Colonic mucosa (tissue), 4 donors: ENCODE results near the gene PIGN. TPM values are rescaled to one million over a fixed set of nuclear protein-coding genes. Genes with fewer than 3 reads are reported as not detected.

Experiments
- DNase-seq: peaks from one replicate; pipeline ENCODE4 v3.0.0-alpha.2; 2020
- H3K27ac ChIP-seq: fragments of 200-600 bp; one replicate; pipeline ENCODE4 v1.8.0; 2021
- H3K27me3 ChIP-seq: fragments of 200-600 bp; one replicate; pipeline ENCODE4 v1.8.0; 2021
- H3K36me3 ChIP-seq: fragments of 200-600 bp; one replicate; pipeline ENCODE4 v1.8.0; 2021
- H3K4me1 ChIP-seq: fragments of 200-600 bp; one replicate; pipeline ENCODE4 v1.8.0; 2021; ENCODE audit warnings: mild to moderate bottlenecking
- H3K4me3 ChIP-seq: fragments of 200-600 bp; one replicate; pipeline ENCODE4 v1.8.0; 2021
- H3K9ac ChIP-seq, 2 donors: one replicate each; pipeline ENCODE4 v1.7.0; 2013; ENCODE audit warnings: control low read depth in 2 of 2, low read depth in 2 of 2, low read length in 2 of 2
- H3K9me3 ChIP-seq: fragments of 200-600 bp; one replicate; pipeline ENCODE4 v1.8.0; 2021
- CTCF ChIP-seq: fragments of 200-600 bp; IDR thresholded peaks from one replicate; pipeline ENCODE4 v1.8.0; 2022; ENCODE audit warnings: antibody characterized with exemption, mild to moderate bottlenecking
- intact Hi-C: fragments of 100-400 bp; cut with DNase I; formaldehyde crosslinking; loops from one replicate; pipeline ENCODE4 v1.14.1; 2022
- total RNA-seq, 2 donors: library from RNA; stranded (reverse); fragmentation: NEBNext Ultra II Directional in 1 of 2; extraction: Animal tissue kit (Norgen Biotek cat#: 25700) in 1 of 2; gene quantifications; one replicate each; pipeline ENCODE4 v1.2.1, GENCODE V29; 2021
- donor health status: healthy.
- donor health status: DM: no; HTN: no; CAD: no.
- donor health status: DM: no; HTN: no; CAD: no.

Gene PIGN
- total RNA-seq, 2 donors from 2014 or later: 30.1 to 37.9 TPM

DNA sequence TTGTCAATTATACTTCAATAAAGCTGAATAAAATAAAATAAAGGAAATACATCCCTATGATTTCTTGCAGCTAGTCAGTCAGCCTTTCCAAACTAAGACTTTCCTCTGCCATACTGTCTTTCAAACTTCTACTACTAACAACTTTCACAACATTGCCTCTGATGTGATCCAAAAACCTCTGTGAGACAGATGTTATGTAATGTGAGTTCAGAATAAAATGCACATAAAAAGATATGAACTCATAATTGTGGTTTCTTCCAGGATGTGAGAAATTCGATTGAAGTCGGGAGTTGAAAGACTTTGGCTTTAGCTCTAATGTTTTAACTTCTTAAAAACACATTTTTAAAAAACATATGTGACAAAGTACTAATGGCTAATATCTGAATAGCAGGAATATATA is 98.7 kb downstream of the PIGN start:
- TF ChIP-seq CTCF: no peak
- H3K36me3 ChIP-seq: no peaks in the 10 kb centered on the region
- no peak overlapping the region for H3K4me3 ChIP-seq
- H3K27me3 ChIP-seq: no peaks in the 10 kb centered on the region
- no peak for DNase-seq
- H3K9ac ChIP-seq: no peak overlapping the region
- no peaks in the 10 kb centered on the region for H3K9me3 ChIP-seq
- intact Hi-C loops: no loop called here
- H3K27ac ChIP-seq: no peak overlapping the region
- no peaks in the 10 kb centered on the region for H3K4me1 ChIP-seq

DNA sequence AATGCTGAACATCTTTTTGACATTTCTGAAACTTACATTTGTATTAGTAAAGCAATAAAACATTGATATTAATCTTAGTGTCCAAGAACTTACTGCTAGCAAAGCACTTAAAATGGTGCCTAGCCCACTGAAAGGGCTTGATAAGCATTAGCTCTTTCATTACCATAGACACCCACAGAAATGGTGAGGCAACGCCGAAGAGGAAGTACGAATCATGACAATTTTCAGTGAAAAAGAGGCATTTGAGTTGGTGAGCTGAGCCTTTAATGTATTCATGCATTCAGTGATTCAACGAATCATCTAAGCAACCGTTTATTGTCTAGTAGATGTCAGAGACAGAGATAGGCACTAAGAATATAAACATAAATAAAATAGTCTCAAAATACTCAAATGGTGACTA is 101.1 kb downstream of the PIGN start:
- Histone ChIP-seq H3K27me3 (no peaks in the 10 kb centered on the region), H3K36me3 (no peaks in the 10 kb centered on the region), H3K9me3 (no peaks in the 10 kb centered on the region), H3K27ac (no peak overlapping the region), H3K4me1 (no peaks in the 10 kb centered on the region), H3K4me3 (no peak overlapping the region), H3K9ac (no peak overlapping the region)
- intact Hi-C loops: no loop called here
- no peak for DNase-seq
- TF ChIP-seq CTCF: no peak

DNA sequence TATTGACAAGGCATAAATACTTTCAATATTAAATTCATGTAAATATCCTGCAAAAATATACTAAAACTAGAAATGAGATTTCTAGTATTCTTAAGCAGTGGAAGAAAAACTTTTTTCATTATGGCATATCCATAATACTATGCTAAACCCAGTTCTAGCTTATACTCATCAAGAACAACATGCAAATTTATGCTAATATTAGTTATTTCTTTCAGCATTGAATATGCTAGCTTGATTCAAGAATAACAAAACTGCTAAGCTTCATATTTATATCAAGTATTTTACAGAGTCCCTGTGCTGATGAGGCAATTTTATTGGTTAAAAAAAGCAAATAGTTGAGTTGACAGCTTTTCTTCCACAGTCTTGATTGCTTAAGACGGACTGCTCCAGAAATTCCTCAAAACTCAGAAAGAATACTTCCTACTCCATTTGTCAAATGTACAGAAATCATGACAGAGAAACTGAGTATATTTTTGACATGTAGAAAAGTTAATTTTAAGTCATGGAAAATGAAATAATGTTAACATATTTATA is 105.0 kb downstream of the PIGN start:
- H3K9me3 ChIP-seq: no peaks in the 10 kb centered on the region
- intact Hi-C loops: no loop called here
- TF ChIP-seq CTCF: no peak
- no peaks in the 10 kb centered on the region for H3K36me3 ChIP-seq
- no peak overlapping the region for H3K27ac ChIP-seq
- no peak overlapping the region for H3K4me3 ChIP-seq
- DNase-seq: no peak
- H3K4me1 ChIP-seq: no peaks in the 10 kb centered on the region
- H3K27me3 ChIP-seq: no peaks in the 10 kb centered on the region
- no peak overlapping the region for H3K9ac ChIP-seq

DNA sequence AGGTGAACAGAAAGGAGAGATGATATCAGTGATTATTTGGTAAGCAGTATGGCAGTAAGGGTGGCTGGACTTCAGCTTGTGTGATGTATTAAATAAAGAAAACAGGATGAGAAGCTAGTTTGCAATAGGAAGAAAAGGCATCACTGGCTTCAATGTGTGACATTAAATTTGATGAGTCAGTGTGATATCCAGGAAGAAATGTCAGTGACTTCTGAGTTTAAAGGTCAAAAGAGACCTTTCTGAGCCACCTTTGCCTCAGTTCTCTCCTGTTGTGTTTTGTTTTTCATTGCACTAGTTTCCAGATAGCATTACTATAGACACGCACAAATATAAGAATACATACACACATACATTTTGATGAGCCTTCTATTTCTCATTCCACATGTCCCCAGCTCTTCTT is 105.6 kb downstream of the PIGN start:
- intact Hi-C loops: no loop called here
- Histone ChIP-seq H3K36me3 (no peaks in the 10 kb centered on the region), H3K4me3 (no peak overlapping the region), H3K4me1 (no peaks in the 10 kb centered on the region), H3K27ac (no peak overlapping the region), H3K9me3 (no peaks in the 10 kb centered on the region), H3K9ac (no peak overlapping the region), H3K27me3 (no peaks in the 10 kb centered on the region)
- TF ChIP-seq CTCF: no peak
- no peak for DNase-seq

DNA sequence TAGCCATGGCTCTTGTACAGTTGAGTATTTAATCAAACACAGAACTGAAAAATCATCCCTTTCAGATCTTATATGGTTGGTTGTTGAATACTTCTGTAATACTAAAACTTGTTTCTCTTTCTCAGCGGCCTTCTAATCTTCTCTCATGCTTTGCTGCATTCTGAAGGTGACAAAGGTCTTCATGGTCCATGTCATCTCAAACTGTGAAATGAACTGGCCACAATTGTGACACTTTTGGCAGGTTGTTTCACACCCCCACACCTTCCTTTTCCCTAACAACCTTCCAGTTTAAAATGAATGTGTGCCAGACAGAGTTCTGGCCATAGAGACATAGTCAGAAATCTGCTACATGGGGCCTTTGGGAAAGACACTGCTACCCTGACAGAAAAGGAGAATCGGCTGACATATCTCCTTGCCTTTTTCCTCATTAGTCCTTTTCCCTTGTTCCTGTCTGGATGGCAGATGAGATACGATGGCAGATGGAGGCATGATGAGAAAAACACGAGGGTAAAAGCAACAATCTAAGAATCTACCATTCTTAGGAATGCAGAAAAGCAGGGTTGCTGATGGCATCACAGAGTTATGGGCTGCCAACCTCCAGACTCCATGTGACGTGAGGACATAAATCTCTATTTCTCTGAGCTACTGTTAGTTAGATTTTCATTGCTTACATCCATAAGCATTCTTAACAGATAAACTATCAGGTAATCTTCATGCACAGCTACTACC is 106.5 kb downstream of the PIGN start:
- intact Hi-C loops: no loop called here
- no peak overlapping the region for H3K4me3 ChIP-seq
- no peak for TF ChIP-seq CTCF
- no peaks in the 10 kb centered on the region for H3K9me3 ChIP-seq
- H3K36me3 ChIP-seq: no peaks in the 10 kb centered on the region
- H3K27me3 ChIP-seq: no peaks in the 10 kb centered on the region
- H3K4me1 ChIP-seq: no peaks in the 10 kb centered on the region
- H3K27ac ChIP-seq: no peak overlapping the region
- H3K9ac ChIP-seq: no peak overlapping the region
- DNase-seq: no peak
